GM12878 (cell line): ENCODE results near the gene KDM8. TPM values are rescaled to one million over a fixed set of nuclear protein-coding genes. Genes with fewer than 3 reads are reported as not detected.

Experiments used
- ATAC-seq: fragments of 200-7000 bp; cut with Tn5 transposase; 3 replicates; pipeline ENCODE4 v1.9.1; 2020; ENCODE audit warnings: mild to moderate bottlenecking, moderate library complexity
- BruUV-seq: library from RNA; stranded (reverse); fragments of 400-500 nt; replicated peaks from 2 replicates; lab custom pipeline; 2021; lab: Mats Ljungman, UMichigan
- CTCF ChIA-PET: fragments of 300-600 bp; sonication (Branson Sonifier 250); formaldehyde crosslinking; extraction: SDS; loops from one replicate; lab custom pipeline; 2021; ENCODE audit warnings: inconsistent platforms; lab: Yijun Ruan, JAX
- POLR2A ChIA-PET: fragments of 350-600 bp; formaldehyde crosslinking; extraction: SDS; loops from one replicate; lab custom pipeline; 2021; ENCODE audit warnings: inconsistent platforms; lab: Charles Lee
- RAD21 ChIA-PET: fragments of 300-600 bp; sonication (Branson Sonifier 250); formaldehyde crosslinking; loops from one replicate; lab custom pipeline; 2023; ENCODE audit warnings: antibody characterized with exemption; ENCODE audit not compliant: unreplicated experiment; lab: Charles Lee
- SMC1A ChIA-PET: fragments of 300-600 bp; sonication (Branson Sonifier 250); formaldehyde crosslinking; loops from one replicate; lab custom pipeline; 2023; ENCODE audit not compliant: unreplicated experiment, uncharacterized antibody; lab: Charles Lee
- DNase-seq: peaks from one replicate; pipeline ENCODE4 v3.0.0-alpha.2; 2011; ENCODE audit warnings: low read depth, low spot score
- FAIRE-seq: peaks from 3 replicates; lab custom pipeline; 2011; peaks lifted over from hg19 to GRCh38; lab: Jason Lieb, UNC
- H2AFZ ChIP-seq: 2 replicates; pipeline ENCODE4 v1.6.0; 2011; ENCODE audit warnings: low read depth, low read length, control low read depth; ENCODE audit not compliant: control insufficient read depth
- H3K27ac ChIP-seq: 2 replicates; pipeline ENCODE4 v1.5.1; 2011; ENCODE audit warnings: control low read depth; ENCODE audit not compliant: control insufficient read depth, insufficient read depth
- H3K27me3 ChIP-seq, 2 experiments: replicated peaks in 1 of 2; 2 replicates each; pipeline versions ENCODE4 v1.6.0 to v1.6.1; 2011; ENCODE audit warnings: low read length in 1 of 2; ENCODE audit not compliant: control insufficient read depth in 2 of 2, insufficient read depth in 2 of 2
- H3K36me3 ChIP-seq, 2 experiments: 2 replicates each; pipeline ENCODE4 v1.5.1; 2011; ENCODE audit warnings: low read length in 1 of 2; ENCODE audit not compliant: control insufficient read depth in 2 of 2, insufficient read depth in 2 of 2
- H3K4me1 ChIP-seq: 2 replicates; pipeline ENCODE4 v1.6.1; 2011; ENCODE audit warnings: mild to moderate bottlenecking, low read length, moderate library complexity, mixed read lengths; ENCODE audit not compliant: control insufficient read depth, insufficient read depth
- H3K4me2 ChIP-seq: 2 replicates; pipeline ENCODE4 v1.6.0; 2011; ENCODE audit warnings: control low read depth; ENCODE audit not compliant: control insufficient read depth, insufficient read depth
- H3K4me3 ChIP-seq: fragments of 200-600 bp; sonication (generic); 2 replicates; pipeline ENCODE4 v1.5.1; 2016
- H3K79me2 ChIP-seq: 2 replicates; pipeline ENCODE4 v1.6.0; 2011; ENCODE audit warnings: low read length; ENCODE audit not compliant: control insufficient read depth, insufficient read depth
- H3K9ac ChIP-seq: 2 replicates; pipeline ENCODE4 v1.8.0; 2011; ENCODE audit warnings: low read length, control low read depth, mixed read lengths; ENCODE audit not compliant: control insufficient read depth, insufficient read depth
- H3K9me3 ChIP-seq: replicated peaks from 3 replicates; pipeline ENCODE4 v1.5.1; 2011; ENCODE audit warnings: mild to moderate bottlenecking, low read length; ENCODE audit not compliant: control insufficient read depth, insufficient read depth
- H4K20me1 ChIP-seq: 2 replicates; pipeline ENCODE4 v1.6.0; 2011; ENCODE audit not compliant: control insufficient read depth, insufficient read depth
- BHLHE40 ChIP-seq, 2 experiments: fragments of 450-650 bp in 1 of 2; IDR thresholded peaks; 2 replicates each; pipeline ENCODE4 v1.6.1; 2011 to 2017; ENCODE audit warnings: low read depth in 2 of 2, borderline replicate concordance in 1 of 2, improper control_type of control experiment in 1 of 2, low read length in 1 of 2, mild to moderate bottlenecking in 1 of 2
- BRCA1 ChIP-seq: IDR thresholded peaks from 2 replicates; pipeline ENCODE4 v1.6.1; 2011; ENCODE audit warnings: low read depth, low read length, improper control_type of control experiment
- CUX1 ChIP-seq: IDR thresholded peaks from 2 replicates; pipeline ENCODE4 v1.6.1; 2012; ENCODE audit warnings: improper control_type of control experiment, low read depth, low read length; ENCODE audit not compliant: insufficient replicate concordance
- EP300 ChIP-seq, 2 experiments: fragments of 150-350 bp in 1 of 2; IDR thresholded peaks; 2 replicates each; pipeline ENCODE4 v1.6.1; 2011 to 2012; ENCODE audit warnings: low read depth in 2 of 2, low read length in 2 of 2, borderline replicate concordance in 1 of 2, improper control_type of control experiment in 1 of 2, inconsistent platforms in 1 of 2; ENCODE audit not compliant: control insufficient read depth in 1 of 2
- POU2F2 ChIP-seq: IDR thresholded peaks from 3 replicates; pipeline ENCODE4 v1.6.1; 2011; ENCODE audit warnings: low read depth, mild to moderate bottlenecking, low read length, borderline replicate concordance
- SMAD1 ChIP-seq: fragments of 450-650 bp; IDR thresholded peaks from 2 replicates; pipeline ENCODE4 v1.6.1; 2018; ENCODE audit warnings: mild to moderate bottlenecking, low read depth; ENCODE audit not compliant: partially characterized antibody
- TCF12 ChIP-seq: IDR thresholded peaks from 2 replicates; pipeline ENCODE4 v1.6.1; 2011; ENCODE audit warnings: low read depth, mild to moderate bottlenecking, low read length
- WGBS: methylation state at CpG from one replicate; pipeline ENCODE4 v1.1.6; 2016; ENCODE audit warnings: low lambda C conversion rate; ENCODE audit not compliant: insufficient replicate concordance, insufficient coverage; ENCODE audit errors: missing lambda C conversion rate; 5-methylcytosine and 5-hydroxymethylcytosine counted together
- in situ Hi-C: fragments of 300-500 bp; cut with MboI; formaldehyde crosslinking; loops from 9 replicates; pipeline ENCODE4 v1.14.3; 2018; ENCODE audit warnings: mixed read lengths
- intact Hi-C: fragments of 100-400 bp; cut with micrococcal nuclease; formaldehyde crosslinking; loops from one replicate; pipeline ENCODE4 v1.14.2; 2022; ENCODE audit not compliant: unreplicated experiment
- polyA plus RNA-seq, 11 experiments: library from polyadenylated mRNA; depleted of rRNA in 4 of 11; unstranded in 6 of 11; stranded (reverse) in 5 of 11; fragments of >200 nt; fragmentation: Nextera tagmentation in 4 of 11; fragmentation: Illumina TruSeq in 1 of 11; extraction: Ambion mirVana in 4 of 11; extraction: Trizol in 1 of 11; gene quantifications; 1 replicate in 1 of 11; 2 replicates in 10 of 11; pipeline versions ENCODE4 v1.2.1 to v1.2.3, GENCODE V29; 2011 to 2016; ENCODE audit warnings: inconsistent platforms in 2 of 11, missing spikeins in 2 of 11, low read depth in 1 of 11
- total RNA-seq, 4 experiments: library from RNA; depleted of rRNA in 3 of 4; stranded (reverse); fragments of >200 nt in 3 of 4; fragmentation: Illumina TruSeq in 1 of 4; extraction: Trizol in 1 of 4; gene quantifications; 2 replicates each; pipeline versions ENCODE4 v1.2.1 to v1.2.3, GENCODE V29; 2013 to 2021

KDM8 gene
- total and polyA plus RNA-seq, 10 of the 15 experiments (the other 5 are each of a cell fraction or from before 2014, with no cell fraction given), result 0.79 to 8.9 (median 5.8) TPM

GRCh38 chr16:27258241-27258734 is 55.0 kb downstream of the KDM8 start (continued):
- no peak for TF ChIP-seq CUX1
- no peak for TF ChIP-seq BRCA1
- TF ChIP-seq EP300 (IDR thresholded peaks at IDR 0.05; ENCODE audit: borderline replicate concordance in 1 of 2, control insufficient read depth in 1 of 2, low read depth in 2 of 2, low read length in 2 of 2), result no peak
- no peak for TF ChIP-seq TCF12
- TF ChIP-seq SMAD1, result no peak
- no peak for TF ChIP-seq POU2F2

- in situ Hi-C loops, result no loop called here
- H3K79me2 ChIP-seq, result no peaks in the 10 kb centered on the region
Observed at GRCh38 chr16:27259710-27260109, 56.4 kb downstream of the KDM8 start.

More at GRCh38 chr16:27259710-27260109, 56.4 kb downstream of the KDM8 start:
- Histone ChIP-seq H3K9ac (no peak overlapping the region), H4K20me1 (no peaks in the 10 kb centered on the region), H3K4me2 (no peak overlapping the region), H3K36me3 (peaks cover 0 to 9% of the 10 kb centered on the region in 2 experiments; a peak in 2 of 4 replicates), H3K27ac (no peak overlapping the region), H3K4me1 (peaks cover 8% of the 10 kb centered on the region; the same call in 1 of the 2 replicates), H3K4me3 (no peak overlapping the region), H2AFZ (no peak overlapping the region), H3K27me3 (no peaks in the 10 kb centered on the region), H3K9me3 (no peaks in the 10 kb centered on the region)
- DNase-seq, result no peak
- WGBS, result 95% methylated on average over 4 of the region's 4 CpGs
- SMC1A ChIA-PET, result interaction anchor here (0.9 to 2.0 kb wide), 4 partner anchors 11 to 25 kb away, joined by 3 to 6 read pairs (median 6); no protein-coding TSS in a partner anchor
- FAIRE-seq, result no peak
- intact Hi-C loops, result no loop called here
- TF ChIP-seq BHLHE40 (IDR thresholded peaks at IDR 0.05; ENCODE audit: borderline replicate concordance in 1 of 2, low read depth in 2 of 2, low read length in 1 of 2), result no peak
- ATAC-seq, result no peak
- POLR2A ChIA-PET, result interaction anchor here (0.8 to 1.3 kb wide), 5 partner anchors 10 to 22 kb away, joined by 3 to 6 read pairs (median 4); partner anchors contain the start of gene NSMCE1
- BruUV-seq, result no TSS peak
- CTCF ChIA-PET, result interaction anchor here (0.9 to 7.2 kb wide), 3 partner anchors 24 to 107 kb away, joined by 3 to 42 read pairs (median 8); no protein-coding TSS in a partner anchor
- RAD21 ChIA-PET, result interaction anchor here (0.7 to 1.2 kb wide), 3 partner anchors 9 to 23 kb away, joined by 3 read pairs; partner anchors contain the start of gene NSMCE1
